SK-N-SH treated with all-trans-retinoic acid at 6 μM for 48 hours (cell line): Measurements from ENCODE around the gene FHL3.

Experiments
- ISL1 ChIP-seq: fragments of 250-450 bp; sonication (Bioruptor Pico); IDR thresholded peaks from 2 replicates; pipeline ENCODE4 v2.1.2; 2022; ENCODE audit warnings: mild to moderate bottlenecking, moderate library complexity
- TOX ChIP-seq: fragments of 250-450 bp; sonication (Bioruptor Pico); IDR thresholded peaks from 2 replicates; pipeline ENCODE4 v1.8.0; 2021; ENCODE audit warnings: mild to moderate bottlenecking, moderate library complexity, borderline replicate concordance
- ZFP30 ChIP-seq: fragments of 450-650 bp; formaldehyde crosslinking; IDR thresholded peaks from 2 replicates; pipeline ENCODE4 v1.5.0; 2022; ENCODE audit warnings: mild to moderate bottlenecking, moderate library complexity
- ZNF70 ChIP-seq: fragments of 450-650 bp; formaldehyde crosslinking; IDR thresholded peaks from 2 replicates; pipeline ENCODE4 v1.5.0; 2020; ENCODE audit warnings: mild to moderate bottlenecking, moderate library complexity
- TF ChIP-seq, protein P1 (sequence below): fragments of 250-450 bp; sonication (Bioruptor Pico); IDR thresholded peaks from 2 replicates; pipeline ENCODE4 v1.5.0; 2020; ENCODE audit warnings: mild to moderate bottlenecking, moderate library complexity
- TF ChIP-seq, protein P2 (sequence below): fragments of 250-450 bp; sonication (Bioruptor Pico); IDR thresholded peaks from 2 replicates; pipeline ENCODE4 v1.5.1; 2020; ENCODE audit warnings: low read depth, mild to moderate bottlenecking, moderate library complexity

DNA sequence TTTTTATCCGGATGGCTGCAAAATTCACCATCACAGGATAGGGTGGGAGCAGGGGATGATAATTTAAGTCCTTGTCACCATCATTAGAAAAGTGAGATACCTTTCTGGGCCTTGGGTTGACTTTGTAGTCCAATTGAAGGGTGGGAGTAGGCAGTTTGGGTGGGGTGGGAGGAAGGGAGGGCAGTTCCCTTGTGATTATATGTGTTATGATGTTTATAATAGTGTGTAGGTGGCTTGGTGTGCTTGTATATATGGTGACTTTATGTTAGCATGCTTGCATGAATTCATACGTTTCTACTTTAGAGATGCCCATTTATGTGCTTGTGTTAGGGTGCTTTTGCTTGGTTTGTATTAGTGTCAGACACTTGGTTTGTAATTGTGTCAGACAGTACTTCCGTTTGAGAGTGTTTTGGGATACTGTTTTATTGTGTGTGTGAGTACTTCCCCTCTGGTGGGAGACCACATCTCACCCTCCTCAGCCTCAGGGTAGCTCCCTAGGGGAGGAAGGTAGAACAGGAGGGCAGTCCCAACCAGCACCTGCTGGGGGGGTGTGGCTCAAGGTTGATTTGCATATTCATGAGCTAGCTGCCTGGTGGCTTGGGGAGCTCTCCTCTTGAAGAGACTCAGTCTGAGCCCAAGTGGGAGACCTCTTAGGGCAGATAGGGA is 47.6 kb upstream of the FHL3 start:
- TF ChIP-seq, protein P1, sequence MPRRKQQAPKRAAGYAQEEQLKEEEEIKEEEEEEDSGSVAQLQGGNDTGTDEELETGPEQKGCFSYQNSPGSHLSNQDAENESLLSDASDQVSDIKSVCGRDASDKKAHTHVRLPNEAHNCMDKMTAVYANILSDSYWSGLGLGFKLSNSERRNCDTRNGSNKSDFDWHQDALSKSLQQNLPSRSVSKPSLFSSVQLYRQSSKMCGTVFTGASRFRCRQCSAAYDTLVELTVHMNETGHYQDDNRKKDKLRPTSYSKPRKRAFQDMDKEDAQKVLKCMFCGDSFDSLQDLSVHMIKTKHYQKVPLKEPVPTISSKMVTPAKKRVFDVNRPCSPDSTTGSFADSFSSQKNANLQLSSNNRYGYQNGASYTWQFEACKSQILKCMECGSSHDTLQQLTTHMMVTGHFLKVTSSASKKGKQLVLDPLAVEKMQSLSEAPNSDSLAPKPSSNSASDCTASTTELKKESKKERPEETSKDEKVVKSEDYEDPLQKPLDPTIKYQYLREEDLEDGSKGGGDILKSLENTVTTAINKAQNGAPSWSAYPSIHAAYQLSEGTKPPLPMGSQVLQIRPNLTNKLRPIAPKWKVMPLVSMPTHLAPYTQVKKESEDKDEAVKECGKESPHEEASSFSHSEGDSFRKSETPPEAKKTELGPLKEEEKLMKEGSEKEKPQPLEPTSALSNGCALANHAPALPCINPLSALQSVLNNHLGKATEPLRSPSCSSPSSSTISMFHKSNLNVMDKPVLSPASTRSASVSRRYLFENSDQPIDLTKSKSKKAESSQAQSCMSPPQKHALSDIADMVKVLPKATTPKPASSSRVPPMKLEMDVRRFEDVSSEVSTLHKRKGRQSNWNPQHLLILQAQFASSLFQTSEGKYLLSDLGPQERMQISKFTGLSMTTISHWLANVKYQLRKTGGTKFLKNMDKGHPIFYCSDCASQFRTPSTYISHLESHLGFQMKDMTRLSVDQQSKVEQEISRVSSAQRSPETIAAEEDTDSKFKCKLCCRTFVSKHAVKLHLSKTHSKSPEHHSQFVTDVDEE: no peak
- TF ChIP-seq, protein P2, sequence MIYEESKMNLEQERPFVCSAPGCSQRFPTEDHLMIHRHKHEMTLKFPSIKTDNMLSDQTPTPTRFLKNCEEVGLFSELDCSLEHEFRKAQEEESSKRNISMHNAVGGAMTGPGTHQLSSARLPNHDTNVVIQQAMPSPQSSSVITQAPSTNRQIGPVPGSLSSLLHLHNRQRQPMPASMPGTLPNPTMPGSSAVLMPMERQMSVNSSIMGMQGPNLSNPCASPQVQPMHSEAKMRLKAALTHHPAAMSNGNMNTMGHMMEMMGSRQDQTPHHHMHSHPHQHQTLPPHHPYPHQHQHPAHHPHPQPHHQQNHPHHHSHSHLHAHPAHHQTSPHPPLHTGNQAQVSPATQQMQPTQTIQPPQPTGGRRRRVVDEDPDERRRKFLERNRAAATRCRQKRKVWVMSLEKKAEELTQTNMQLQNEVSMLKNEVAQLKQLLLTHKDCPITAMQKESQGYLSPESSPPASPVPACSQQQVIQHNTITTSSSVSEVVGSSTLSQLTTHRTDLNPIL (CRISPR knock-in tag): no peak
- TF ChIP-seq ZNF70 (CRISPR knock-in tag): no peak
- TF ChIP-seq TOX (CRISPR knock-in tag): no peak
- no peak for TF ChIP-seq ISL1 (CRISPR knock-in tag)
- no peak for TF ChIP-seq ZFP30 (CRISPR knock-in tag)
